Sigmoid colon (tissue), 7 donors: Measurements from ENCODE around the gene NRXN2. TPM values are rescaled to one million over a fixed set of nuclear protein-coding genes. Genes with fewer than 3 reads are reported as not detected.
A peak's percentile ranks its signal among the peaks of the same experiment; 100 is the strongest.

Experiments used
- DNase-seq: peaks from one replicate; pipeline ENCODE4 v3.0.0-alpha.2; 2019
- H3K27ac ChIP-seq, 4 donors: fragments of 200-600 bp; sonication (generic); one replicate each; pipeline ENCODE4 v1.5.1; 2016 to 2019; ENCODE audit warnings: mild to moderate bottlenecking in 1 of 4
- H3K27me3 ChIP-seq, 3 donors: fragments of 200-600 bp; sonication (generic); one replicate each; pipeline ENCODE4 v1.5.1; 2019; ENCODE audit warnings: mild to moderate bottlenecking in 1 of 3
- H3K36me3 ChIP-seq, 4 donors: fragments of 200-600 bp; sonication (generic); one replicate each; pipeline ENCODE4 v1.5.1; 2016 to 2019
- H3K4me1 ChIP-seq, 4 donors: fragments of 200-600 bp; sonication (generic); one replicate each; pipeline ENCODE4 v1.5.1; 2017 to 2019
- H3K4me3 ChIP-seq, 4 donors: fragments of 200-600 bp; sonication (generic); one replicate each; pipeline ENCODE4 v1.5.1; 2017 to 2019; ENCODE audit warnings: mild to moderate bottlenecking in 2 of 4, moderate library complexity in 1 of 4
- H3K9me3 ChIP-seq, 4 donors: fragments of 200-600 bp in 3 of 4; sonication (generic) in 3 of 4; one replicate each; pipeline versions ENCODE4 v1.5.1 to v1.6.1; 2013 to 2019
- CTCF ChIP-seq, 4 experiments: fragments of 450-650 bp in 3 of 4; fragments of 200-600 bp in 1 of 4; IDR thresholded peaks; one replicate each; pipeline ENCODE4 v1.5.1; 2016 to 2019; ENCODE audit warnings: antibody characterized with exemption in 4 of 4, mild to moderate bottlenecking in 3 of 4, moderate library complexity in 2 of 4
- EP300 ChIP-seq, 4 donors: sonication (generic); formaldehyde crosslinking; IDR thresholded peaks; one replicate each; pipeline ENCODE4 v1.6.1; 2017; ENCODE audit warnings: antibody characterized with exemption in 4 of 4
- POLR2A ChIP-seq, 2 donors: fragments of 450-650 bp; IDR thresholded peaks; one replicate each; pipeline ENCODE4 v1.6.1; 2016; ENCODE audit warnings: antibody characterized with exemption in 2 of 2, mild to moderate bottlenecking in 2 of 2, moderate library complexity in 2 of 2
- POLR2AphosphoS5 ChIP-seq, 4 donors: sonication (generic); formaldehyde crosslinking; IDR thresholded peaks; one replicate each; pipeline ENCODE4 v1.6.1; 2017; ENCODE audit warnings: antibody characterized with exemption in 4 of 4
- WGBS, 2 donors: extraction: QIAGEN DNeasy Blood & Tissue Kit; methylation state at CpG; one replicate each; pipeline ENCODE4 v1.1.7; 2013; 5-methylcytosine and 5-hydroxymethylcytosine counted together
- intact Hi-C: fragments of 100-400 bp; cut with DNase I; formaldehyde crosslinking; loops from one replicate; pipeline ENCODE4 v1.15.1; 2023
- polyA plus RNA-seq, 3 donors: library from polyadenylated mRNA; stranded (reverse); fragments of 200-250 nt; gene quantifications; one replicate each; pipeline ENCODE4 v1.2.3, GENCODE V29; 2013
- total RNA-seq, 4 donors: library from RNA; depleted of rRNA; stranded (reverse); fragments of >200 nt; gene quantifications; one replicate each; pipeline ENCODE4 v1.1.0, GENCODE V29; 2016
- donor health status: healthy with polysubstance abuse.
- donor health status: Bipolar disorder and iron deficiency.
- donor health status: healthy.

Gene NRXN2
- total and polyA plus RNA-seq, 7 donors = 0.23 to 20.5 (median 6.8) TPM

- TF ChIP-seq POLR2AphosphoS5 (IDR thresholded peaks at IDR 0.05) (no peak), POLR2A (IDR thresholded peaks at IDR 0.05) (no peak), CTCF (IDR thresholded peaks at IDR 0.05) (no peak), EP300 (IDR thresholded peaks at IDR 0.05) (no peak)
- Histone ChIP-seq H3K27ac (peak overlapping the region; percentile 95 to 98 (median 96)), H3K4me3 (no peak overlapping the region), H3K27me3 (no peaks in the 10 kb centered on the region), H3K4me1 (peaks cover 0 to 32% (median 27%) of the 10 kb centered on the region in 4 donors), H3K9me3 (no peaks in the 10 kb centered on the region), H3K36me3 (peaks cover 0 to 30% (median 8%) of the 10 kb centered on the region in 4 donors)
- 90 to 92% methylated on average over 15 of the region's 15 CpGs for WGBS, 2 donors
- DNase-seq = no peak
- intact Hi-C loops = no loop called here
Measured at GRCh38 chr11:64747961-64748665, 25.1 kb upstream of the NRXN2 start.

GRCh38 chr11:64746486-64746885 is 23.5 kb upstream of the NRXN2 start:
- Histone ChIP-seq H3K4me3 (peak overlapping the region in 1 of 4 donors; percentile 86), H3K27me3 (no peaks in the 10 kb centered on the region), H3K9me3 (no peaks in the 10 kb centered on the region), H3K36me3 (peaks cover 0 to 16% (median 1%) of the 10 kb centered on the region in 4 donors), H3K27ac (peak overlapping the region; percentile 95 to 98 (median 96)), H3K4me1 (peaks cover 0 to 48% (median 42%) of the 10 kb centered on the region in 4 donors)
- intact Hi-C loops = no loop called here
- no peak for DNase-seq
- no peak for TF ChIP-seq POLR2A (IDR thresholded peaks at IDR 0.05)
- no peak for TF ChIP-seq POLR2AphosphoS5 (IDR thresholded peaks at IDR 0.05)
- TF ChIP-seq EP300 (IDR thresholded peaks at IDR 0.05) = no peak
- no peak for TF ChIP-seq CTCF (IDR thresholded peaks at IDR 0.05)
- WGBS, 2 donors = 77% methylated on average over 10 of the region's 10 CpGs

- peak; percentile 97 for DNase-seq
- intact Hi-C loops = loop anchor here (2.0 kb wide), 1 partner anchor 33 kb away; the partner anchor contains the start of gene SF1
- peak in 1 of 4 donors; percentile 9 for TF ChIP-seq EP300 (IDR thresholded peaks at IDR 0.05)
- TF ChIP-seq POLR2A (IDR thresholded peaks at IDR 0.05) = peak; percentile 65 to 77
- TF ChIP-seq CTCF (IDR thresholded peaks at IDR 0.05) = no peak
- peak; percentile 88 to 93 (median 92) for TF ChIP-seq POLR2AphosphoS5 (IDR thresholded peaks at IDR 0.05)
- no peaks in the 10 kb centered on the region for H3K27me3 ChIP-seq
- H3K9me3 ChIP-seq = no peaks in the 10 kb centered on the region
- H3K4me3 ChIP-seq = peak overlapping the region; percentile 30 to 86 (median 68)
- H3K4me1 ChIP-seq = peaks cover 0 to 50% (median 45%) of the 10 kb centered on the region in 4 donors
- peaks cover 0 to 8% (median 0%) of the 10 kb centered on the region in 4 donors for H3K36me3 ChIP-seq
- H3K27ac ChIP-seq = peak overlapping the region; percentile 95 to 98 (median 96)
- 1 to 4% methylated on average over 52 of the region's 52 CpGs for WGBS, 2 donors
Measured at GRCh38 chr11:64745521-64746328, 22.7 kb upstream of the NRXN2 start.

- Histone ChIP-seq H3K27me3 (no peaks in the 10 kb centered on the region), H3K36me3 (peaks cover 0 to 5% (median 0%) of the 10 kb centered on the region in 4 donors), H3K27ac (peak overlapping the region; percentile 95 to 98 (median 96)), H3K9me3 (no peaks in the 10 kb centered on the region), H3K4me1 (peaks cover 0 to 50% (median 45%) of the 10 kb centered on the region in 4 donors), H3K4me3 (peak overlapping the region; percentile 30 to 86 (median 68))
- TF ChIP-seq POLR2A (IDR thresholded peaks at IDR 0.05) (no peak), EP300 (IDR thresholded peaks at IDR 0.05) (no peak), POLR2AphosphoS5 (IDR thresholded peaks at IDR 0.05) (peak in 2 of 4 donors; percentile 20 to 41), CTCF (IDR thresholded peaks at IDR 0.05) (no peak)
- 1 to 2% methylated on average over 20 of the region's 20 CpGs for WGBS, 2 donors
- peak; percentile 89 for DNase-seq
- intact Hi-C loops = loop anchor here (2.0 kb wide), 1 partner anchor 34 kb away; the partner anchor contains the start of gene SF1
Measured at GRCh38 chr11:64745189-64745520, 22.2 kb upstream of the NRXN2 start.
